H1 (cell line): Measurements from ENCODE around the gene CHMP5. TPM values are rescaled to one million over a fixed set of nuclear protein-coding genes. Genes with fewer than 3 reads are reported as not detected.

Source experiments
- TEAD4 ChIP-seq: IDR thresholded peaks from 2 replicates; pipeline ENCODE4 v1.6.1; 2012; ENCODE audit warnings: low read depth, low read length, inconsistent platforms, mixed read lengths
- polyA plus RNA-seq, 7 experiments: library from polyadenylated mRNA; depleted of rRNA in 3 of 7; stranded (reverse) in 5 of 7; unstranded in 2 of 7; fragments of >200 nt in 5 of 7; fragments of 200-250 nt in 2 of 7; gene quantifications; 1 replicate in 5 of 7; 2 replicates in 1 of 7; 4 replicates in 1 of 7; pipeline versions ENCODE4 v1.2.1 to v1.2.3, GENCODE V29; 2011 to 2013; ENCODE audit warnings: missing spikeins in 2 of 7, mixed read lengths in 2 of 7
- total RNA-seq: library from RNA; stranded (reverse); fragmentation: NEBNext Ultra II Directional; extraction: Animal tissue kit (Norgen Biotek cat#: 25700); gene quantifications from 2 replicates; pipeline ENCODE4 v1.2.1, GENCODE V29; 2021

CHMP5 gene
- total and polyA plus RNA-seq, 2 of the 8 experiments (the other 6 are each of a cell fraction or from before 2014, with no cell fraction given), result 25.0 to 47.3 TPM

- TF ChIP-seq TEAD4, result no peak
Observed at GRCh38 chr9:33272061-33272460, 7.2 kb downstream of the CHMP5 start (continued).
